Kidney tubule cell (primary cell): Measurements from ENCODE around the gene FBXL5.

Source experiments
- DNase-seq: peaks from one replicate; pipeline ENCODE4 v3.0.0-alpha.2; 2018; ENCODE audit warnings: low spot score

The FBXL5 gene

GRCh38 chr4:15557786-15558550 lies 97.2 kb downstream of the FBXL5 start:
- DNase-seq, result peak; percentile 36

- DNase-seq, result no peak
Observed at GRCh38 chr4:15556511-15557092, 98.6 kb downstream of the FBXL5 start.
